Upper lobe of right lung (tissue), 1 donor: ENCODE data around the gene RGMA. TPM values are rescaled to one million over a fixed set of nuclear protein-coding genes. Genes with fewer than 3 reads are reported as not detected.

Experiments used
- ATAC-seq: fragments of 200-7000 bp; cut with Tn5 transposase; one replicate; pipeline ENCODE4 v1.9.1; 2020; ENCODE audit warnings: mild to moderate bottlenecking, moderate library complexity
- DNase-seq: peaks from one replicate; pipeline ENCODE4 v3.0.0-alpha.2; 2020
- H3K27ac ChIP-seq: fragments of 200-600 bp; one replicate; pipeline ENCODE4 v1.8.0; 2022
- H3K27me3 ChIP-seq: fragments of 200-600 bp; one replicate; pipeline ENCODE4 v1.8.0; 2022; ENCODE audit warnings: mild to moderate bottlenecking
- H3K36me3 ChIP-seq: fragments of 200-600 bp; one replicate; pipeline ENCODE4 v1.8.0; 2022
- H3K4me1 ChIP-seq: fragments of 200-600 bp; one replicate; pipeline ENCODE4 v1.8.0; 2022
- H3K4me3 ChIP-seq: fragments of 200-600 bp; one replicate; pipeline ENCODE4 v1.8.0; 2022; ENCODE audit warnings: mild to moderate bottlenecking
- H3K9me3 ChIP-seq: fragments of 200-600 bp; one replicate; pipeline ENCODE4 v1.8.0; 2022
- intact Hi-C: fragments of 100-400 bp; cut with DNase I; formaldehyde crosslinking; loops from one replicate; pipeline ENCODE4 v1.11.0; 2022
- total RNA-seq: library from RNA; stranded (reverse); fragmentation: NEBNext Ultra II Directional; extraction: Animal tissue kit (Norgen Biotek cat#: 25700); gene quantifications from one replicate; pipeline ENCODE4 v1.2.1, GENCODE V29; 2021
- TF ChIP-seq, protein P1 (sequence below): fragments of 200-600 bp; IDR thresholded peaks from one replicate; pipeline ENCODE4 v1.8.0; 2022; ENCODE audit warnings: antibody characterized with exemption
- donor health status: DM: no; HTN: yes; CAD: no; lungs with severe emphysema.

RGMA gene
- total RNA-seq, 1 donor from 2014 or later, result 4.1 TPM

- no peak for ATAC-seq
- Histone ChIP-seq H3K36me3 (peaks cover 98% of the 10 kb centered on the region), H3K27ac (no peak overlapping the region), H3K27me3 (no peaks in the 10 kb centered on the region), H3K4me1 (no peaks in the 10 kb centered on the region), H3K9me3 (no peaks in the 10 kb centered on the region), H3K4me3 (no peak overlapping the region)
- TF ChIP-seq, protein P1, sequence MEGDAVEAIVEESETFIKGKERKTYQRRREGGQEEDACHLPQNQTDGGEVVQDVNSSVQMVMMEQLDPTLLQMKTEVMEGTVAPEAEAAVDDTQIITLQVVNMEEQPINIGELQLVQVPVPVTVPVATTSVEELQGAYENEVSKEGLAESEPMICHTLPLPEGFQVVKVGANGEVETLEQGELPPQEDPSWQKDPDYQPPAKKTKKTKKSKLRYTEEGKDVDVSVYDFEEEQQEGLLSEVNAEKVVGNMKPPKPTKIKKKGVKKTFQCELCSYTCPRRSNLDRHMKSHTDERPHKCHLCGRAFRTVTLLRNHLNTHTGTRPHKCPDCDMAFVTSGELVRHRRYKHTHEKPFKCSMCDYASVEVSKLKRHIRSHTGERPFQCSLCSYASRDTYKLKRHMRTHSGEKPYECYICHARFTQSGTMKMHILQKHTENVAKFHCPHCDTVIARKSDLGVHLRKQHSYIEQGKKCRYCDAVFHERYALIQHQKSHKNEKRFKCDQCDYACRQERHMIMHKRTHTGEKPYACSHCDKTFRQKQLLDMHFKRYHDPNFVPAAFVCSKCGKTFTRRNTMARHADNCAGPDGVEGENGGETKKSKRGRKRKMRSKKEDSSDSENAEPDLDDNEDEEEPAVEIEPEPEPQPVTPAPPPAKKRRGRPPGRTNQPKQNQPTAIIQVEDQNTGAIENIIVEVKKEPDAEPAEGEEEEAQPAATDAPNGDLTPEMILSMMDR, result no peak
- intact Hi-C loops, result loop anchor here (10.0 kb wide), 1 partner anchor 45 kb away; no protein-coding TSS in a partner anchor
- DNase-seq, result no peak
Observed at GRCh38 chr15:92990031-92990430, 99.0 kb downstream of the RGMA start.

- TF ChIP-seq, protein P1, result no peak
- Histone ChIP-seq H3K27me3 (no peaks in the 10 kb centered on the region), H3K36me3 (peaks cover 98% of the 10 kb centered on the region), H3K9me3 (no peaks in the 10 kb centered on the region), H3K4me1 (no peaks in the 10 kb centered on the region), H3K27ac (no peak overlapping the region), H3K4me3 (no peak overlapping the region)
- DNase-seq (no peak), ATAC-seq (peak; percentile 48)
- intact Hi-C loops, result no loop called here
Observed at GRCh38 chr15:92989470-92989869, 99.5 kb downstream of the RGMA start.

Other genes starting within 250 kb of the RGMA start
- gene CHD2, start 188.9 kb downstream of the RGMA start, total RNA-seq, result 161 TPM